ENCODE measurements around the gene TMC7. TPM values are rescaled to one million over a fixed set of nuclear protein-coding genes. Genes with fewer than 3 reads are reported as not detected.

TMC7 gene
- total and polyA plus RNA-seq, 2 of the 13 experiments (the other 11 are each of a cell fraction or from before 2014, with no cell fraction given), result 1.2 to 5.1 TPM

GRCh38 chr16:19068237-19068815 lies 84.6 kb downstream of the TMC7 start (continued):
- TF ChIP-seq KLF12 (CRISPR knock-in tag; IDR thresholded peaks at IDR 0.05; ENCODE audit: borderline replicate concordance), result no peak
- TF ChIP-seq, protein P1, sequence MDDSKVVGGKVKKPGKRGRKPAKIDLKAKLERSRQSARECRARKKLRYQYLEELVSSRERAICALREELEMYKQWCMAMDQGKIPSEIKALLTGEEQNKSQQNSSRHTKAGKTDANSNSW (CRISPR knock-in tag; IDR thresholded peaks at IDR 0.05; ENCODE audit: borderline replicate concordance), result peak; percentile 43; the same call in 1 of the 2 replicates
- no peak for TF ChIP-seq ZNF75D (CRISPR knock-in tag; IDR thresholded peaks at IDR 0.05; ENCODE audit: borderline replicate concordance)
- no peak for TF ChIP-seq BRCA1 (CRISPR knock-in tag; IDR thresholded peaks at IDR 0.05)
- 0 out of 2 replicates have a peak, but pooled peaks have one; percentile 18 for TF ChIP-seq ZNF337 (CRISPR knock-in tag; IDR thresholded peaks at IDR 0.05; ENCODE audit: borderline replicate concordance, low read depth)
- no peak for TF ChIP-seq KLF9 (CRISPR knock-in tag; IDR thresholded peaks at IDR 0.05; ENCODE audit: low read depth)
- no peak for TF ChIP-seq ZNF556 (CRISPR knock-in tag; IDR thresholded peaks at IDR 0.05; ENCODE audit: borderline replicate concordance)
- TF ChIP-seq ZFP1 (CRISPR knock-in tag; IDR thresholded peaks at IDR 0.05), result no peak
- TF ChIP-seq, protein P2, sequence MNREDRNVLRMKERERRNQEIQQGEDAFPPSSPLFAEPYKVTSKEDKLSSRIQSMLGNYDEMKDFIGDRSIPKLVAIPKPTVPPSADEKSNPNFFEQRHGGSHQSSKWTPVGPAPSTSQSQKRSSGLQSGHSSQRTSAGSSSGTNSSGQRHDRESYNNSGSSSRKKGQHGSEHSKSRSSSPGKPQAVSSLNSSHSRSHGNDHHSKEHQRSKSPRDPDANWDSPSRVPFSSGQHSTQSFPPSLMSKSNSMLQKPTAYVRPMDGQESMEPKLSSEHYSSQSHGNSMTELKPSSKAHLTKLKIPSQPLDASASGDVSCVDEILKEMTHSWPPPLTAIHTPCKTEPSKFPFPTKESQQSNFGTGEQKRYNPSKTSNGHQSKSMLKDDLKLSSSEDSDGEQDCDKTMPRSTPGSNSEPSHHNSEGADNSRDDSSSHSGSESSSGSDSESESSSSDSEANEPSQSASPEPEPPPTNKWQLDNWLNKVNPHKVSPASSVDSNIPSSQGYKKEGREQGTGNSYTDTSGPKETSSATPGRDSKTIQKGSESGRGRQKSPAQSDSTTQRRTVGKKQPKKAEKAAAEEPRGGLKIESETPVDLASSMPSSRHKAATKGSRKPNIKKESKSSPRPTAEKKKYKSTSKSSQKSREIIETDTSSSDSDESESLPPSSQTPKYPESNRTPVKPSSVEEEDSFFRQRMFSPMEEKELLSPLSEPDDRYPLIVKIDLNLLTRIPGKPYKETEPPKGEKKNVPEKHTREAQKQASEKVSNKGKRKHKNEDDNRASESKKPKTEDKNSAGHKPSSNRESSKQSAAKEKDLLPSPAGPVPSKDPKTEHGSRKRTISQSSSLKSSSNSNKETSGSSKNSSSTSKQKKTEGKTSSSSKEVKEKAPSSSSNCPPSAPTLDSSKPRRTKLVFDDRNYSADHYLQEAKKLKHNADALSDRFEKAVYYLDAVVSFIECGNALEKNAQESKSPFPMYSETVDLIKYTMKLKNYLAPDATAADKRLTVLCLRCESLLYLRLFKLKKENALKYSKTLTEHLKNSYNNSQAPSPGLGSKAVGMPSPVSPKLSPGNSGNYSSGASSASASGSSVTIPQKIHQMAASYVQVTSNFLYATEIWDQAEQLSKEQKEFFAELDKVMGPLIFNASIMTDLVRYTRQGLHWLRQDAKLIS (CRISPR knock-in tag; IDR thresholded peaks at IDR 0.05), result no peak
- no peak for TF ChIP-seq CCAR2 (optimal IDR thresholded peaks at IDR 0.05; ENCODE audit: low read depth, low read length)
- TF ChIP-seq ZNF460 (CRISPR knock-in tag; IDR thresholded peaks at IDR 0.05; ENCODE audit: borderline replicate concordance), result no peak
- TF ChIP-seq, protein P3, sequence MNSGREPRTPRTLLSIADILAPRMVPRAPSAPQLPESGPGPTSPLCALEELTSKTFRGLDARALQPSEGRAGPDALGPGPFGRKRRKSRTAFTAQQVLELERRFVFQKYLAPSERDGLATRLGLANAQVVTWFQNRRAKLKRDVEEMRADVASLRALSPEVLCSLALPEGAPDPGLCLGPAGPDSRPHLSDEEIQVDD (CRISPR knock-in tag; IDR thresholded peaks at IDR 0.05; ENCODE audit: borderline replicate concordance), result no peak
- no peak for TF ChIP-seq SMAD1 (CRISPR knock-in tag; IDR thresholded peaks at IDR 0.05; ENCODE audit: borderline replicate concordance, low read depth)
- TF ChIP-seq ZNF839 (CRISPR knock-in tag; IDR thresholded peaks at IDR 0.05; ENCODE audit: borderline replicate concordance), result no peak
- TF ChIP-seq ATF1 (CRISPR knock-in tag; IDR thresholded peaks at IDR 0.05), result no peak
- TF ChIP-seq DRAP1 (CRISPR knock-in tag; IDR thresholded peaks at IDR 0.05), result no peak
- TF ChIP-seq, protein P4, sequence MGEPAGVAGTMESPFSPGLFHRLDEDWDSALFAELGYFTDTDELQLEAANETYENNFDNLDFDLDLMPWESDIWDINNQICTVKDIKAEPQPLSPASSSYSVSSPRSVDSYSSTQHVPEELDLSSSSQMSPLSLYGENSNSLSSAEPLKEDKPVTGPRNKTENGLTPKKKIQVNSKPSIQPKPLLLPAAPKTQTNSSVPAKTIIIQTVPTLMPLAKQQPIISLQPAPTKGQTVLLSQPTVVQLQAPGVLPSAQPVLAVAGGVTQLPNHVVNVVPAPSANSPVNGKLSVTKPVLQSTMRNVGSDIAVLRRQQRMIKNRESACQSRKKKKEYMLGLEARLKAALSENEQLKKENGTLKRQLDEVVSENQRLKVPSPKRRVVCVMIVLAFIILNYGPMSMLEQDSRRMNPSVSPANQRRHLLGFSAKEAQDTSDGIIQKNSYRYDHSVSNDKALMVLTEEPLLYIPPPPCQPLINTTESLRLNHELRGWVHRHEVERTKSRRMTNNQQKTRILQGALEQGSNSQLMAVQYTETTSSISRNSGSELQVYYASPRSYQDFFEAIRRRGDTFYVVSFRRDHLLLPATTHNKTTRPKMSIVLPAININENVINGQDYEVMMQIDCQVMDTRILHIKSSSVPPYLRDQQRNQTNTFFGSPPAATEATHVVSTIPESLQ (CRISPR knock-in tag; conservative IDR thresholded peaks at IDR 0.05), result no peak
- no peak for TF ChIP-seq DNMT1 (CRISPR knock-in tag; IDR thresholded peaks at IDR 0.05)
- TF ChIP-seq CHD4 (IDR thresholded peaks at IDR 0.05; ENCODE audit: borderline replicate concordance, low read length), result 0 out of 2 replicates have a peak, but pooled peaks have one; percentile 4
- TF ChIP-seq HIVEP1 (CRISPR knock-in tag; IDR thresholded peaks at IDR 0.05), result no peak
- TF ChIP-seq, protein P5, sequence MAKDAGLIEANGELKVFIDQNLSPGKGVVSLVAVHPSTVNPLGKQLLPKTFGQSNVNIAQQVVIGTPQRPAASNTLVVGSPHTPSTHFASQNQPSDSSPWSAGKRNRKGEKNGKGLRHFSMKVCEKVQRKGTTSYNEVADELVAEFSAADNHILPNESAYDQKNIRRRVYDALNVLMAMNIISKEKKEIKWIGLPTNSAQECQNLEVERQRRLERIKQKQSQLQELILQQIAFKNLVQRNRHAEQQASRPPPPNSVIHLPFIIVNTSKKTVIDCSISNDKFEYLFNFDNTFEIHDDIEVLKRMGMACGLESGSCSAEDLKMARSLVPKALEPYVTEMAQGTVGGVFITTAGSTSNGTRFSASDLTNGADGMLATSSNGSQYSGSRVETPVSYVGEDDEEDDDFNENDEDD (CRISPR knock-in tag; IDR thresholded peaks at IDR 0.05; ENCODE audit: borderline replicate concordance), result no peak
- TF ChIP-seq MATR3 (CRISPR knock-in tag; IDR thresholded peaks at IDR 0.05), result no peak
- TF ChIP-seq TP53 (CRISPR knock-in tag; conservative IDR thresholded peaks at IDR 0.05), result no peak
